ENCODE results near the gene IFNK. TPM values are rescaled to one million over a fixed set of nuclear protein-coding genes. Genes with fewer than 3 reads are reported as not detected.
A peak's percentile ranks its signal among the peaks of the same experiment; 100 is the strongest.

Gene IFNK
- total and polyA plus RNA-seq, 4 donors: not detected

DNA sequence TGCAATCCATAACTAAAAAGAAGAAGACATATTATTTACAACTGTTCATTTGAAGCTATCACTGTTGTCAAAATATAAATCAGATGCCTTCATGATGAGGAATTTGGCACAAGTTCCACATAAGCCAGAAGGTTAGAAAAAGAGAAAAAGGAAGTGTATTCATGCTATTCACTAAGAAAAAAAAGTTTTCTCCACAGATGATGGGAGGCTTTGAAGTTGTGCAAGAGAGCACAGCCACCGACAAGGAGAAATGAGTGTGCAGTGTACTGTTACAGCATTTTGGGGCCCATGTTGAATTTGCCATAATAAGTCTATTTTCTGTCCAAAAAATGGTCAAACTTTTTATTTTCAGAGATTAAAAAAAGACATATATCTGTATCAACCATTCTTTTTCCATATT, 32.9 kb upstream of the IFNK start:
- Histone ChIP-seq H3K4me3 (ENCODE audit: low read depth in 1 of 3, low read length in 3 of 3) (no peak overlapping the region), H3K9me3 (ENCODE audit: control insufficient read depth in 4 of 4, low read length in 3 of 4) (no peaks in the 10 kb centered on the region), H3K27ac (ENCODE audit: low read depth in 1 of 2, low read length in 2 of 2) (no peak overlapping the region), H3K4me1 (ENCODE audit: control insufficient read depth in 4 of 4, insufficient read depth in 4 of 4, low read length in 3 of 4) (no peaks in the 10 kb centered on the region), H3K9ac (ENCODE audit: low read depth in 1 of 2, low read length in 2 of 2) (peak overlapping the region in 1 of 2 donors; percentile 13), H3K36me3 (ENCODE audit: control insufficient read depth in 4 of 4, insufficient read depth in 3 of 4, low read depth in 1 of 4, low read length in 3 of 4) (no peaks in the 10 kb centered on the region), H3K27me3 (ENCODE audit: control insufficient read depth in 4 of 4, insufficient read depth in 4 of 4, low read length in 3 of 4) (no peaks in the 10 kb centered on the region)
- TF ChIP-seq GABPA (IDR thresholded peaks at IDR 0.05 in 1 of 2, conservative IDR thresholded peaks at IDR 0.05 in 1 of 2) (no peak), TAF1 (conservative IDR thresholded peaks at IDR 0.05) (no peak), FOXA1 (IDR thresholded peaks at IDR 0.05) (no peak), JUND (IDR thresholded peaks at IDR 0.05) (no peak), EGR1 (IDR thresholded peaks at IDR 0.05; ENCODE audit: low read depth in 2 of 2) (no peak)
- TF ChIP-seq, protein P1, sequence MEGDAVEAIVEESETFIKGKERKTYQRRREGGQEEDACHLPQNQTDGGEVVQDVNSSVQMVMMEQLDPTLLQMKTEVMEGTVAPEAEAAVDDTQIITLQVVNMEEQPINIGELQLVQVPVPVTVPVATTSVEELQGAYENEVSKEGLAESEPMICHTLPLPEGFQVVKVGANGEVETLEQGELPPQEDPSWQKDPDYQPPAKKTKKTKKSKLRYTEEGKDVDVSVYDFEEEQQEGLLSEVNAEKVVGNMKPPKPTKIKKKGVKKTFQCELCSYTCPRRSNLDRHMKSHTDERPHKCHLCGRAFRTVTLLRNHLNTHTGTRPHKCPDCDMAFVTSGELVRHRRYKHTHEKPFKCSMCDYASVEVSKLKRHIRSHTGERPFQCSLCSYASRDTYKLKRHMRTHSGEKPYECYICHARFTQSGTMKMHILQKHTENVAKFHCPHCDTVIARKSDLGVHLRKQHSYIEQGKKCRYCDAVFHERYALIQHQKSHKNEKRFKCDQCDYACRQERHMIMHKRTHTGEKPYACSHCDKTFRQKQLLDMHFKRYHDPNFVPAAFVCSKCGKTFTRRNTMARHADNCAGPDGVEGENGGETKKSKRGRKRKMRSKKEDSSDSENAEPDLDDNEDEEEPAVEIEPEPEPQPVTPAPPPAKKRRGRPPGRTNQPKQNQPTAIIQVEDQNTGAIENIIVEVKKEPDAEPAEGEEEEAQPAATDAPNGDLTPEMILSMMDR (IDR thresholded peaks at IDR 0.05; ENCODE audit: low read depth, low read length, missing input control): no peak
- TF ChIP-seq, protein P2, sequence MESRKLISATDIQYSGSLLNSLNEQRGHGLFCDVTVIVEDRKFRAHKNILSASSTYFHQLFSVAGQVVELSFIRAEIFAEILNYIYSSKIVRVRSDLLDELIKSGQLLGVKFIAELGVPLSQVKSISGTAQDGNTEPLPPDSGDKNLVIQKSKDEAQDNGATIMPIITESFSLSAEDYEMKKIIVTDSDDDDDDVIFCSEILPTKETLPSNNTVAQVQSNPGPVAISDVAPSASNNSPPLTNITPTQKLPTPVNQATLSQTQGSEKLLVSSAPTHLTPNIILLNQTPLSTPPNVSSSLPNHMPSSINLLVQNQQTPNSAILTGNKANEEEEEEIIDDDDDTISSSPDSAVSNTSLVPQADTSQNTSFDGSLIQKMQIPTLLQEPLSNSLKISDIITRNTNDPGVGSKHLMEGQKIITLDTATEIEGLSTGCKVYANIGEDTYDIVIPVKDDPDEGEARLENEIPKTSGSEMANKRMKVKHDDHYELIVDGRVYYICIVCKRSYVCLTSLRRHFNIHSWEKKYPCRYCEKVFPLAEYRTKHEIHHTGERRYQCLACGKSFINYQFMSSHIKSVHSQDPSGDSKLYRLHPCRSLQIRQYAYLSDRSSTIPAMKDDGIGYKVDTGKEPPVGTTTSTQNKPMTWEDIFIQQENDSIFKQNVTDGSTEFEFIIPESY (IDR thresholded peaks at IDR 0.05): no peak
- TF ChIP-seq, protein P3, sequence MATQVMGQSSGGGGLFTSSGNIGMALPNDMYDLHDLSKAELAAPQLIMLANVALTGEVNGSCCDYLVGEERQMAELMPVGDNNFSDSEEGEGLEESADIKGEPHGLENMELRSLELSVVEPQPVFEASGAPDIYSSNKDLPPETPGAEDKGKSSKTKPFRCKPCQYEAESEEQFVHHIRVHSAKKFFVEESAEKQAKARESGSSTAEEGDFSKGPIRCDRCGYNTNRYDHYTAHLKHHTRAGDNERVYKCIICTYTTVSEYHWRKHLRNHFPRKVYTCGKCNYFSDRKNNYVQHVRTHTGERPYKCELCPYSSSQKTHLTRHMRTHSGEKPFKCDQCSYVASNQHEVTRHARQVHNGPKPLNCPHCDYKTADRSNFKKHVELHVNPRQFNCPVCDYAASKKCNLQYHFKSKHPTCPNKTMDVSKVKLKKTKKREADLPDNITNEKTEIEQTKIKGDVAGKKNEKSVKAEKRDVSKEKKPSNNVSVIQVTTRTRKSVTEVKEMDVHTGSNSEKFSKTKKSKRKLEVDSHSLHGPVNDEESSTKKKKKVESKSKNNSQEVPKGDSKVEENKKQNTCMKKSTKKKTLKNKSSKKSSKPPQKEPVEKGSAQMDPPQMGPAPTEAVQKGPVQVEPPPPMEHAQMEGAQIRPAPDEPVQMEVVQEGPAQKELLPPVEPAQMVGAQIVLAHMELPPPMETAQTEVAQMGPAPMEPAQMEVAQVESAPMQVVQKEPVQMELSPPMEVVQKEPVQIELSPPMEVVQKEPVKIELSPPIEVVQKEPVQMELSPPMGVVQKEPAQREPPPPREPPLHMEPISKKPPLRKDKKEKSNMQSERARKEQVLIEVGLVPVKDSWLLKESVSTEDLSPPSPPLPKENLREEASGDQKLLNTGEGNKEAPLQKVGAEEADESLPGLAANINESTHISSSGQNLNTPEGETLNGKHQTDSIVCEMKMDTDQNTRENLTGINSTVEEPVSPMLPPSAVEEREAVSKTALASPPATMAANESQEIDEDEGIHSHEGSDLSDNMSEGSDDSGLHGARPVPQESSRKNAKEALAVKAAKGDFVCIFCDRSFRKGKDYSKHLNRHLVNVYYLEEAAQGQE (IDR thresholded peaks at IDR 0.05): no peak
- no peak for DNase-seq (ENCODE audit: low spot score)
- WGBS: 71% methylated on average over 1 of the region's 1 CpG

DNA sequence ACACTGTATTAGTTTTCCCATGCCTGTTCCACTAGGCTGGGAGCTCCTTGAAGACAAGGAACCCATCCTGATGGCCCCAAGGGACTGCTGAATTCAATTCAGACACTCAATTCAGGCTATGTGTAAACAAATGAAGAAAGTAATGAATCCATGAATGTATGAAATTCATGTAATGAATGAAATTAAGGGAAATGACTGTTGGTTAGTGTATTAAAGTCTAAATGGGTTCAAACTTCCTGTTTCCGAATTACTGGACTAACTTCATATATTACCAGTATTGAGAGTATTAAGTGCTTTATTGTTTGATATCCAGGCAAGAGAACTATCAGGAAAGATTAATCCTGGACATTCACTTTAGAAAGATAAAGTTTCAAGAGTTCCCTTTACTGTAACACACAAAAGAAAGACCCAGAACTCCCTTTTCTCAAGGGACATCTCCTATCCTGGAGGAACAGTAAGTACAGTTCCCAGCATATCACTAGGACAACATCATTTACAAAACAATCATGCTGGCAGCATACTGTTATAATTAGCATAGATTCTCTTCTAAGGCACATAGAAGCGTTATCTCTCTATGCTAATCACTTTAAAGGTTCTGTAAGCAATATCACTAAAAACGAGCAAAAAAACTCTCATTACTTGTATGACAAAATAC, 28.5 kb upstream of the IFNK start:
- Histone ChIP-seq H3K9ac (ENCODE audit: low read depth in 1 of 2, low read length in 2 of 2) (no peak overlapping the region), H3K9me3 (ENCODE audit: control insufficient read depth in 4 of 4, low read length in 3 of 4) (no peaks in the 10 kb centered on the region), H3K36me3 (ENCODE audit: control insufficient read depth in 4 of 4, insufficient read depth in 3 of 4, low read depth in 1 of 4, low read length in 3 of 4) (no peaks in the 10 kb centered on the region), H3K4me3 (ENCODE audit: low read depth in 1 of 3, low read length in 3 of 3) (no peak overlapping the region), H3K27me3 (ENCODE audit: control insufficient read depth in 4 of 4, insufficient read depth in 4 of 4, low read length in 3 of 4) (no peaks in the 10 kb centered on the region), H3K27ac (ENCODE audit: low read depth in 1 of 2, low read length in 2 of 2) (no peak overlapping the region), H3K4me1 (ENCODE audit: control insufficient read depth in 4 of 4, insufficient read depth in 4 of 4, low read length in 3 of 4) (no peaks in the 10 kb centered on the region)
- no peak for DNase-seq (ENCODE audit: low spot score)
- 78% methylated on average over 3 of the region's 3 CpGs for WGBS
- TF ChIP-seq, protein P4, sequence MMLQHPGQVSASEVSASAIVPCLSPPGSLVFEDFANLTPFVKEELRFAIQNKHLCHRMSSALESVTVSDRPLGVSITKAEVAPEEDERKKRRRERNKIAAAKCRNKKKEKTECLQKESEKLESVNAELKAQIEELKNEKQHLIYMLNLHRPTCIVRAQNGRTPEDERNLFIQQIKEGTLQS (IDR thresholded peaks at IDR 0.05): no peak
- no peak for TF ChIP-seq RAD21 (IDR thresholded peaks at IDR 0.05)
- TF ChIP-seq HNF4A (conservative IDR thresholded peaks at IDR 0.05): no peak
- TF ChIP-seq SP1 (IDR thresholded peaks at IDR 0.05): no peak
- no peak for TF ChIP-seq FOXA2 (IDR thresholded peaks at IDR 0.05)
- TF ChIP-seq NR2F2 (IDR thresholded peaks at IDR 0.05): no peak
- TF ChIP-seq, protein P5, sequence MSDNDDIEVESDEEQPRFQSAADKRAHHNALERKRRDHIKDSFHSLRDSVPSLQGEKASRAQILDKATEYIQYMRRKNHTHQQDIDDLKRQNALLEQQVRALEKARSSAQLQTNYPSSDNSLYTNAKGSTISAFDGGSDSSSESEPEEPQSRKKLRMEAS (IDR thresholded peaks at IDR 0.05): no peak
- TF ChIP-seq YY1 (IDR thresholded peaks at IDR 0.05): no peak
- TF ChIP-seq HNF4G (IDR thresholded peaks at IDR 0.05): no peak
- TF ChIP-seq EGR1 (IDR thresholded peaks at IDR 0.05; ENCODE audit: low read depth in 2 of 2): no peak
- no peak for TF ChIP-seq JUND (IDR thresholded peaks at IDR 0.05)
- TF ChIP-seq, protein P2 (IDR thresholded peaks at IDR 0.05): no peak
- no peak for TF ChIP-seq RXRA (IDR thresholded peaks at IDR 0.05)
- no peak for TF ChIP-seq FOXA1 (IDR thresholded peaks at IDR 0.05)
- no peak for TF ChIP-seq GABPA (IDR thresholded peaks at IDR 0.05 in 1 of 2, conservative IDR thresholded peaks at IDR 0.05 in 1 of 2)
- TF ChIP-seq, protein P1 (IDR thresholded peaks at IDR 0.05; ENCODE audit: low read depth, low read length, missing input control): no peak
- no peak for TF ChIP-seq TAF1 (conservative IDR thresholded peaks at IDR 0.05)
